ENCODE results near the gene LMBR1. TPM values are rescaled to one million over a fixed set of nuclear protein-coding genes. Genes with fewer than 3 reads are reported as not detected.

Gene LMBR1
- total and polyA plus RNA-seq, 2 of the 4 experiments (the other 2 are of a cell fraction): 11.9 to 19.9 TPM

DNA sequence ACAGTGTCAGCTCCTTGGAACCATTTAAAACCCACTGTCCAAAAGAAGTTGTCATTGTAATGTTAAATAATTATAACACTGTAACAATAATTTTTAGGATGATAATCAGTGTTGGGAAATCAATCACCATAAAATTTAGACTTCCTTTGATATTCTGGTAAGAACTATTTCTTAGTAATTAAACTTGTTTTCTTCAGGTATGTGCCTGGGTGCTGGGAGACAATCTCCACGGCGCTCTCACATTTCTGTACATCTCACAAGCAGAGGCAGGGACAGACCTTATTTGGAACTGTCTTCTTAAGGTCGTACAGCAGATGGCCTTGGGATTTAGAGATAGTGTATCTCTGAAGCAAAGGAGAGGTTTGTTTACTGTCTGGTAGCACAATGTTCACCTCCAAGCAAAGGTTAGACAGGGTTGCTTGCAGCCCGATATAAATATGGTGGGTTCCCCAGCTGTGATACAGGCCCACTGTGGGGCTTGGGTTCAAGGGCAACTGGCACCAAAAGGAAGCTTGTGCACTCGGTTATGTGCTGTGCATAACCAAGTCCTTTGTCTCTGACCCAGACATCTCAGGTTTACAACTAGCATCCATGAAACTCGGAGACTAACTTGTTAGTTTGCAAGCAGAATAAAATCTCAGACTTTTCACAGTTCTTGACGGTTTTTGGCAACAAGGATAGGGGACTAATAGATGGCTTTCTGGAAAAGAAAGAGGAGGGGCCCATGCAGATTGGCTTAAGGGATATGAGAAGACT lies 126.9 kb downstream of the LMBR1 start:
- no peak overlapping the region for H2BK15ac ChIP-seq (ENCODE audit: low read depth, low read length)

More for the DNA sequence above, 126.9 kb downstream of the LMBR1 start:
- no peak overlapping the region for H2BK120ac ChIP-seq (ENCODE audit: low read depth, low read length)
- no peak overlapping the region for H3K18ac ChIP-seq (ENCODE audit: low read depth, low read length)
- no peaks in the 10 kb centered on the region for H3K9me1 ChIP-seq (ENCODE audit: insufficient read depth, low read length)
- H2AK9ac ChIP-seq (replicated peaks; ENCODE audit: low read depth, low read length, poor library complexity): peak overlapping the region; percentile 62
- no peak overlapping the region for H3K4me3 ChIP-seq (ENCODE audit: insufficient read depth, low read depth, low read length)
- no peak overlapping the region for H3K4ac ChIP-seq (ENCODE audit: low read depth, low read length)
- no peaks in the 10 kb centered on the region for H3K9me3 ChIP-seq (ENCODE audit: control insufficient read depth, insufficient read depth, low read length)
- H3K9ac ChIP-seq (ENCODE audit: low read depth, low read length): no peak overlapping the region
- no peak for TF ChIP-seq MXI1 (IDR thresholded peaks at IDR 0.05; ENCODE audit: borderline replicate concordance, low read depth, low read length)
- TF ChIP-seq, protein P1, sequence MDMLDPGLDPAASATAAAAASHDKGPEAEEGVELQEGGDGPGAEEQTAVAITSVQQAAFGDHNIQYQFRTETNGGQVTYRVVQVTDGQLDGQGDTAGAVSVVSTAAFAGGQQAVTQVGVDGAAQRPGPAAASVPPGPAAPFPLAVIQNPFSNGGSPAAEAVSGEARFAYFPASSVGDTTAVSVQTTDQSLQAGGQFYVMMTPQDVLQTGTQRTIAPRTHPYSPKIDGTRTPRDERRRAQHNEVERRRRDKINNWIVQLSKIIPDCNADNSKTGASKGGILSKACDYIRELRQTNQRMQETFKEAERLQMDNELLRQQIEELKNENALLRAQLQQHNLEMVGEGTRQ (IDR thresholded peaks at IDR 0.05; ENCODE audit: low read depth, low read length): no peak
- no peak for TF ChIP-seq RFX5 (IDR thresholded peaks at IDR 0.05; ENCODE audit: low read depth, low read length)
- TF ChIP-seq, protein P2, sequence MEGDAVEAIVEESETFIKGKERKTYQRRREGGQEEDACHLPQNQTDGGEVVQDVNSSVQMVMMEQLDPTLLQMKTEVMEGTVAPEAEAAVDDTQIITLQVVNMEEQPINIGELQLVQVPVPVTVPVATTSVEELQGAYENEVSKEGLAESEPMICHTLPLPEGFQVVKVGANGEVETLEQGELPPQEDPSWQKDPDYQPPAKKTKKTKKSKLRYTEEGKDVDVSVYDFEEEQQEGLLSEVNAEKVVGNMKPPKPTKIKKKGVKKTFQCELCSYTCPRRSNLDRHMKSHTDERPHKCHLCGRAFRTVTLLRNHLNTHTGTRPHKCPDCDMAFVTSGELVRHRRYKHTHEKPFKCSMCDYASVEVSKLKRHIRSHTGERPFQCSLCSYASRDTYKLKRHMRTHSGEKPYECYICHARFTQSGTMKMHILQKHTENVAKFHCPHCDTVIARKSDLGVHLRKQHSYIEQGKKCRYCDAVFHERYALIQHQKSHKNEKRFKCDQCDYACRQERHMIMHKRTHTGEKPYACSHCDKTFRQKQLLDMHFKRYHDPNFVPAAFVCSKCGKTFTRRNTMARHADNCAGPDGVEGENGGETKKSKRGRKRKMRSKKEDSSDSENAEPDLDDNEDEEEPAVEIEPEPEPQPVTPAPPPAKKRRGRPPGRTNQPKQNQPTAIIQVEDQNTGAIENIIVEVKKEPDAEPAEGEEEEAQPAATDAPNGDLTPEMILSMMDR (conservative IDR thresholded peaks at IDR 0.05; ENCODE audit: low read depth, low read length): no peak
- no peak for TF ChIP-seq MAFK (IDR thresholded peaks at IDR 0.05; ENCODE audit: low read depth, low read length)
- TF ChIP-seq MAZ (IDR thresholded peaks at IDR 0.05; ENCODE audit: borderline replicate concordance, low read depth, low read length): no peak
- no peak for TF ChIP-seq POLR2A (IDR thresholded peaks at IDR 0.05; ENCODE audit: low read depth, low read length)
- TF ChIP-seq CEBPB (IDR thresholded peaks at IDR 0.05; ENCODE audit: low read depth, low read length): no peak
- TF ChIP-seq CHD1 (IDR thresholded peaks at IDR 0.05; ENCODE audit: low read depth, low read length): no peak
- no peak for TF ChIP-seq RAD21 (IDR thresholded peaks at IDR 0.05; ENCODE audit: low read length)
- no peak for TF ChIP-seq RCOR1 (IDR thresholded peaks at IDR 0.05; ENCODE audit: insufficient replicate concordance, low read length)
- no peak for TF ChIP-seq NFE2L2 (IDR thresholded peaks at IDR 0.05; ENCODE audit: low read depth, low read length)
- TF ChIP-seq BHLHE40 (IDR thresholded peaks at IDR 0.05; ENCODE audit: low read depth, low read length): no peak
- TF ChIP-seq, protein P3, sequence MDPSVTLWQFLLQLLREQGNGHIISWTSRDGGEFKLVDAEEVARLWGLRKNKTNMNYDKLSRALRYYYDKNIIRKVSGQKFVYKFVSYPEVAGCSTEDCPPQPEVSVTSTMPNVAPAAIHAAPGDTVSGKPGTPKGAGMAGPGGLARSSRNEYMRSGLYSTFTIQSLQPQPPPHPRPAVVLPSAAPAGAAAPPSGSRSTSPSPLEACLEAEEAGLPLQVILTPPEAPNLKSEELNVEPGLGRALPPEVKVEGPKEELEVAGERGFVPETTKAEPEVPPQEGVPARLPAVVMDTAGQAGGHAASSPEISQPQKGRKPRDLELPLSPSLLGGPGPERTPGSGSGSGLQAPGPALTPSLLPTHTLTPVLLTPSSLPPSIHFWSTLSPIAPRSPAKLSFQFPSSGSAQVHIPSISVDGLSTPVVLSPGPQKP (IDR thresholded peaks at IDR 0.05; ENCODE audit: borderline replicate concordance, low read depth, low read length): no peak
- no peak for TF ChIP-seq SMC3 (IDR thresholded peaks at IDR 0.05; ENCODE audit: low read depth, low read length)
- no peak for TF ChIP-seq FOS (IDR thresholded peaks at IDR 0.05; ENCODE audit: low read depth, low read length)
- H3K4me2 ChIP-seq (ENCODE audit: low read depth, low read length): no peak overlapping the region
- no peak overlapping the region for H3K23ac ChIP-seq (ENCODE audit: low read depth, low read length)
- H3K14ac ChIP-seq (replicated peaks; ENCODE audit: low read depth, low read length): no peak overlapping the region
- POLR2A ChIA-PET (ENCODE audit: unreplicated experiment): no interaction called here
- no peaks in the 10 kb centered on the region for H4K20me1 ChIP-seq (ENCODE audit: insufficient read depth, low read length)
- H3K27ac ChIP-seq (ENCODE audit: insufficient read depth, low read length): no peak overlapping the region
- no peak overlapping the region for H2AFZ ChIP-seq (replicated peaks; ENCODE audit: low read length, poor library complexity)
- WGBS, 2 experiments (ENCODE audit: extremely low coverage in 2 of 2, insufficient read length in 1 of 2): no CpG with 5 or more reads among the region's 7 CpGs
- DNase-seq (no peak), ATAC-seq (ENCODE audit: low read depth) (no peak)
- no peaks in the 10 kb centered on the region for H3K27me3 ChIP-seq (ENCODE audit: control insufficient read depth, insufficient read depth, low read length)
- BruUV-seq (replicated peaks): no TSS peak
- H3K4me1 ChIP-seq (ENCODE audit: control insufficient read depth, insufficient read depth, low read length): no peaks in the 10 kb centered on the region
- CTCF ChIA-PET: no interaction called here
- H4K5ac ChIP-seq (ENCODE audit: low read depth, low read length): no peak overlapping the region
- H4K91ac ChIP-seq (ENCODE audit: insufficient read depth, low read depth, low read length): no peak overlapping the region
- intact Hi-C loops (cut with micrococcal nuclease): loop anchor here (2.0 kb wide), 2 partner anchors 961 to 969 kb away; no protein-coding TSS in a partner anchor
- H2BK20ac ChIP-seq (ENCODE audit: low read depth, low read length): no peak overlapping the region
- H2BK5ac ChIP-seq (ENCODE audit: low read depth, low read length, poor library complexity, severe bottlenecking): no peak overlapping the region
- H3K36me3 ChIP-seq (ENCODE audit: control insufficient read depth, insufficient read depth, low read length): no peaks in the 10 kb centered on the region
- H3K56ac ChIP-seq (ENCODE audit: extremely low read depth, insufficient read depth, low read length): no peak overlapping the region
- no peak overlapping the region for H2AK5ac ChIP-seq (ENCODE audit: low read depth, low read length)
- H3K79me1 ChIP-seq (ENCODE audit: low read depth in 1 of 2, low read length in 2 of 2): no peaks in the 10 kb centered on the region
- in situ Hi-C loops (cut with MboI; ENCODE audit: low sequenced_read_pairs): no loop called here
- dilution Hi-C loops (cut with HindIII; ENCODE audit: low sequenced_read_pairs, unreplicated experiment): no loop called here
- no peak overlapping the region for H4K8ac ChIP-seq (ENCODE audit: low read depth in 2 of 2, low read length in 2 of 2)

Data from IMR-90 (cell line).